Osteoblast (primary cell): ENCODE data around the gene ATP5F1D. TPM values are rescaled to one million over a fixed set of nuclear protein-coding genes. Genes with fewer than 3 reads are reported as not detected.

Experiments used
- DNase-seq: peaks from one replicate; pipeline ENCODE4 v3.0.0; 2011; ENCODE audit warnings: low spot score, mixed read lengths; ENCODE audit not compliant: insufficient read length; ENCODE audit errors: missing footprints
- H2AFZ ChIP-seq: 2 replicates; pipeline ENCODE4 v1.6.0; 2011; ENCODE audit warnings: mild to moderate bottlenecking, low read length
- H3K27ac ChIP-seq: 2 replicates; pipeline ENCODE4 v1.5.1; 2011; ENCODE audit warnings: mild to moderate bottlenecking, low read depth, low read length, moderate library complexity
- H3K27me3 ChIP-seq: 2 replicates; pipeline ENCODE4 v1.6.0; 2012; ENCODE audit warnings: mild to moderate bottlenecking, control low read depth, inconsistent platforms, low read length, moderate library complexity; ENCODE audit not compliant: insufficient read depth
- H3K36me3 ChIP-seq: 2 replicates; pipeline ENCODE4 v1.5.1; 2011; ENCODE audit warnings: mild to moderate bottlenecking, low read length, control low read depth, moderate library complexity; ENCODE audit not compliant: insufficient read depth
- H3K4me1 ChIP-seq: 2 replicates; pipeline ENCODE4 v1.5.1; 2011; ENCODE audit warnings: mild to moderate bottlenecking, low read length, control low read depth, moderate library complexity; ENCODE audit not compliant: insufficient read depth
- H3K4me2 ChIP-seq: 2 replicates; pipeline ENCODE4 v1.6.0; 2011; ENCODE audit warnings: mild to moderate bottlenecking, low read length; ENCODE audit not compliant: insufficient read depth
- H3K4me3 ChIP-seq: fragments of 200-600 bp; sonication (generic); 3 replicates; pipeline ENCODE4 v1.5.1; 2012; ENCODE audit warnings: mild to moderate bottlenecking, low read length, inconsistent platforms; ENCODE audit not compliant: insufficient read depth
- H3K79me2 ChIP-seq: 2 replicates; pipeline ENCODE4 v1.6.0; 2012; ENCODE audit warnings: mild to moderate bottlenecking, low read length, control low read depth, inconsistent platforms; ENCODE audit not compliant: insufficient read depth
- H3K9me3 ChIP-seq: 2 replicates; pipeline ENCODE4 v1.5.1; 2011; ENCODE audit warnings: low read depth, low read length, control low read depth
- H4K20me1 ChIP-seq: 2 replicates; pipeline ENCODE4 v1.6.0; 2012; ENCODE audit warnings: mild to moderate bottlenecking, low read length, control low read depth; ENCODE audit not compliant: insufficient read depth
- total RNA-seq: library from RNA; depleted of rRNA; stranded (reverse); fragments of >200 nt; gene quantifications from 2 replicates; pipeline ENCODE4 v1.2.3, GENCODE V29; 2012
- TF ChIP-seq, protein P1 (sequence below): IDR thresholded peaks from 2 replicates; pipeline ENCODE4 v1.5.1; 2011; ENCODE audit warnings: mild to moderate bottlenecking, low read depth, low read length, moderate library complexity; ENCODE audit errors: extremely low read depth

Gene ATP5F1D
- total RNA-seq, 1 donor: 13.8 TPM

GRCh38 chr19:1222394-1222793 lies 19.2 kb upstream of the ATP5F1D start:
- no peaks in the 10 kb centered on the region for H3K9me3 ChIP-seq
- no peak overlapping the region for H3K4me3 ChIP-seq
- H3K27me3 ChIP-seq: no peaks in the 10 kb centered on the region
- H3K4me2 ChIP-seq: no peak overlapping the region
- TF ChIP-seq, protein P1, sequence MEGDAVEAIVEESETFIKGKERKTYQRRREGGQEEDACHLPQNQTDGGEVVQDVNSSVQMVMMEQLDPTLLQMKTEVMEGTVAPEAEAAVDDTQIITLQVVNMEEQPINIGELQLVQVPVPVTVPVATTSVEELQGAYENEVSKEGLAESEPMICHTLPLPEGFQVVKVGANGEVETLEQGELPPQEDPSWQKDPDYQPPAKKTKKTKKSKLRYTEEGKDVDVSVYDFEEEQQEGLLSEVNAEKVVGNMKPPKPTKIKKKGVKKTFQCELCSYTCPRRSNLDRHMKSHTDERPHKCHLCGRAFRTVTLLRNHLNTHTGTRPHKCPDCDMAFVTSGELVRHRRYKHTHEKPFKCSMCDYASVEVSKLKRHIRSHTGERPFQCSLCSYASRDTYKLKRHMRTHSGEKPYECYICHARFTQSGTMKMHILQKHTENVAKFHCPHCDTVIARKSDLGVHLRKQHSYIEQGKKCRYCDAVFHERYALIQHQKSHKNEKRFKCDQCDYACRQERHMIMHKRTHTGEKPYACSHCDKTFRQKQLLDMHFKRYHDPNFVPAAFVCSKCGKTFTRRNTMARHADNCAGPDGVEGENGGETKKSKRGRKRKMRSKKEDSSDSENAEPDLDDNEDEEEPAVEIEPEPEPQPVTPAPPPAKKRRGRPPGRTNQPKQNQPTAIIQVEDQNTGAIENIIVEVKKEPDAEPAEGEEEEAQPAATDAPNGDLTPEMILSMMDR: no peak
- DNase-seq: no peak
- no peak overlapping the region for H2AFZ ChIP-seq
- H4K20me1 ChIP-seq: peaks cover 30% of the 10 kb centered on the region
- no peak overlapping the region for H3K27ac ChIP-seq
- no peaks in the 10 kb centered on the region for H3K4me1 ChIP-seq
- peaks cover 22% of the 10 kb centered on the region for H3K36me3 ChIP-seq
- H3K79me2 ChIP-seq: peaks cover 51% of the 10 kb centered on the region

- peak; percentile 97 for DNase-seq
- Histone ChIP-seq H3K36me3 (peaks cover 26% of the 10 kb centered on the region), H2AFZ (no peak overlapping the region), H3K4me3 (no peak overlapping the region), H3K79me2 (peaks cover 42% of the 10 kb centered on the region), H4K20me1 (peaks cover 27% of the 10 kb centered on the region), H3K9me3 (no peaks in the 10 kb centered on the region), H3K4me2 (no peak overlapping the region), H3K27ac (no peak overlapping the region), H3K4me1 (no peaks in the 10 kb centered on the region), H3K27me3 (no peaks in the 10 kb centered on the region)
- TF ChIP-seq, protein P1: peak; percentile 45
Observed at GRCh38 chr19:1223018-1223855, 18.3 kb upstream of the ATP5F1D start.

DNA sequence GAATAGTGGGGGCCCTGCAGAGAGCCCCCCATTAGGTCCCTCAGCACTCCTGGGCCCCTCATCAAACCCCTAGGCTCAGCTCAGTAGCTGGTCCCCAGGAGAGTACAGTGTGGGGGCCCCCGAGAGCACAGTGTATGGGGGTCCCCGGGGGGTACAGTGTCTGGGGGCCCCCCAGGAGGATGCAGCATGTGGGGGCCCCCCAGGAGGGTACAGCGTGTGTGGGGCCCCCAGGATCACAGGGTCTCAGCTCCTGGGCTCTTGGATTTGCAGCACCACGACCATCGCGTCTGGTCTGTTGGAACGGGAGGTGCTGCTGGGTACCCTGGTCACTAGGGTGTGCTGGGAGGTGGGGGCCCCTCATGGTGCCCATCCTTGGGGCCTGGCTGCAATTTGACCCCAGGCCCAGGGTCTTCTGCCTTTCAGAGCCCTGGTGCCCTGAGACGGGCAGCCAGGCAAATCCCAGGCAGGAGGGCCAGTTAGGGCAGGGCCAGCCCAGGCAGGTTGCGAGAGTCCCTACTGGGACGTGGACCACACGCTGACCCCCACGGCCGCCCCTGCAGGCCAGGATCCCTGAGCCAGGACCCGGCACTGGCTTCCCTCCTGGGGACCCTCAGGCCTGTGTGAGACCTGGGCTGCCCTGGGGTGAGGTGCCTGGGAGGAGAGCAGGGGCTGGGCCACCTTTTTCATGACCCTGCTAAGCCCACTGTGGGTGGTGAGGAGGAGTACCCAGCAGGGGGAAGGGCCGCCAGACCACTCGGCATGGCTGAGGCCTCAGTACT lies 17.3 kb upstream of the ATP5F1D start:
- H3K4me3 ChIP-seq: no peak overlapping the region
- no peaks in the 10 kb centered on the region for H3K4me1 ChIP-seq
- no peaks in the 10 kb centered on the region for H3K9me3 ChIP-seq
- TF ChIP-seq, protein P1: no peak
- H3K4me2 ChIP-seq: no peak overlapping the region
- H3K36me3 ChIP-seq: peaks cover 26% of the 10 kb centered on the region
- H2AFZ ChIP-seq: no peak overlapping the region
- H3K27me3 ChIP-seq: no peaks in the 10 kb centered on the region
- H3K27ac ChIP-seq: no peak overlapping the region
- peaks cover 32% of the 10 kb centered on the region for H3K79me2 ChIP-seq
- DNase-seq: no peak
- peaks cover 22% of the 10 kb centered on the region for H4K20me1 ChIP-seq

- no peak overlapping the region for H2AFZ ChIP-seq
- H3K4me2 ChIP-seq: no peak overlapping the region
- TF ChIP-seq, protein P1: no peak
Observed at GRCh38 chr19:1224847-1225246, 16.7 kb upstream of the ATP5F1D start.

More at GRCh38 chr19:1224847-1225246, 16.7 kb upstream of the ATP5F1D start:
- Histone ChIP-seq H3K79me2 (peaks cover 30% of the 10 kb centered on the region), H3K27ac (no peak overlapping the region), H3K4me1 (no peaks in the 10 kb centered on the region), H3K36me3 (peaks cover 26% of the 10 kb centered on the region), H4K20me1 (peaks cover 22% of the 10 kb centered on the region), H3K27me3 (no peaks in the 10 kb centered on the region), H3K9me3 (no peaks in the 10 kb centered on the region), H3K4me3 (no peak overlapping the region)
- no peak for DNase-seq
